HepG2 (cell line): ENCODE results near the gene ABHD2. TPM values are rescaled to one million over a fixed set of nuclear protein-coding genes. Genes with fewer than 3 reads are reported as not detected.

Experiments
- ATAC-seq: fragments of 200-7000 bp; cut with Tn5 transposase; 3 replicates; pipeline ENCODE4 v1.9.1; 2020; ENCODE audit warnings: mild to moderate bottlenecking, moderate library complexity
- BruUV-seq: library from RNA; stranded (reverse); fragments of 400-500 nt; replicated peaks from 2 replicates; lab custom pipeline; 2021; lab: Mats Ljungman, UMichigan
- CTCF ChIA-PET: fragments of 300-600 bp; formaldehyde crosslinking; extraction: SDS; loops from one replicate; lab custom pipeline; 2021; ENCODE audit warnings: low total read pairs, inconsistent platforms, low intra/inter-chr PET ratio; lab: Yijun Ruan, JAX
- POLR2A ChIA-PET: fragments of 350-600 bp; sonication (Branson Sonifier 250); formaldehyde crosslinking; loops from one replicate; lab custom pipeline; 2020; ENCODE audit warnings: antibody characterized with exemption, inconsistent platforms; lab: Yijun Ruan, JAX
- DNase-seq: peaks from one replicate; pipeline ENCODE4 v3.0.0-alpha.2; 2015; ENCODE audit warnings: low spot score
- FAIRE-seq: peaks from 3 replicates; lab custom pipeline; 2011; peaks lifted over from hg19 to GRCh38; lab: Jason Lieb, UNC
- H2AFZ ChIP-seq: one replicate; pipeline ENCODE4 v1.6.1; 2011; ENCODE audit warnings: low read length, inconsistent platforms
- H3K27ac ChIP-seq: fragments of 300-600 bp; 3 replicates; pipeline ENCODE4 v1.8.0; 2011; ENCODE audit warnings: mixed run types, mild to moderate bottlenecking, mixed read lengths, low read length, inconsistent platforms; ENCODE audit not compliant: insufficient read depth; ENCODE audit errors: extremely low read length
- H3K27me3 ChIP-seq, 2 experiments: fragments of 200-600 bp in 1 of 2; 2 replicates in 1 of 2; 3 replicates in 1 of 2; pipeline versions ENCODE4 v1.6.0 to v1.8.0; 2011; ENCODE audit warnings: low read length in 2 of 2, mild to moderate bottlenecking in 2 of 2, moderate library complexity in 2 of 2, inconsistent platforms in 1 of 2; ENCODE audit not compliant: insufficient read depth in 2 of 2, control insufficient read depth in 1 of 2
- H3K36me3 ChIP-seq, 2 experiments: fragments of 200-600 bp in 1 of 2; replicated peaks in 1 of 2; 2 replicates in 1 of 2; 3 replicates in 1 of 2; pipeline versions ENCODE4 v1.5.1 to v1.8.0; 2011; ENCODE audit warnings: low read length in 2 of 2, inconsistent platforms in 1 of 2; ENCODE audit not compliant: insufficient read depth in 2 of 2, control insufficient read depth in 1 of 2
- H3K4me1 ChIP-seq: 2 replicates; pipeline ENCODE4 v1.5.1; 2012; ENCODE audit warnings: low read length, inconsistent platforms; ENCODE audit not compliant: insufficient read depth
- H3K4me2 ChIP-seq: 2 replicates; pipeline ENCODE4 v1.6.0; 2011; ENCODE audit warnings: low read depth, low read length, inconsistent platforms
- H3K4me3 ChIP-seq, 3 experiments: fragments of 200-600 bp in 1 of 3; sonication (generic), shearing (Covaris generic) in 1 of 3; replicated peaks in 1 of 3; 2 replicates each; pipeline ENCODE4 v1.5.1; 2011 to 2016; ENCODE audit warnings: low read length in 3 of 3, inconsistent platforms in 2 of 3, low read depth in 2 of 3, mild to moderate bottlenecking in 2 of 3, control low read depth in 1 of 3, mixed read lengths in 1 of 3; ENCODE audit not compliant: insufficient read depth in 1 of 3
- H3K79me2 ChIP-seq: one replicate; pipeline ENCODE4 v1.6.1; 2011; ENCODE audit warnings: low read length, inconsistent platforms; ENCODE audit not compliant: insufficient read depth
- H3K9ac ChIP-seq: 2 replicates; pipeline ENCODE4 v1.6.0; 2011; ENCODE audit warnings: mild to moderate bottlenecking, low read depth, low read length, inconsistent platforms; ENCODE audit not compliant: insufficient read depth
- H3K9me3 ChIP-seq: 2 replicates; pipeline ENCODE4 v1.5.1; 2012; ENCODE audit warnings: mild to moderate bottlenecking, low read length
- H4K20me1 ChIP-seq: 2 replicates; pipeline ENCODE4 v1.6.0; 2011; ENCODE audit warnings: inconsistent platforms, mild to moderate bottlenecking, low read length, moderate library complexity; ENCODE audit not compliant: insufficient read depth
- CENPT ChIP-seq: sonication (generic); formaldehyde crosslinking; IDR thresholded peaks from 2 replicates; pipeline ENCODE4 v1.8.0; 2022; ENCODE audit warnings: low read depth, mild to moderate bottlenecking, moderate library complexity, missing genetic modification reagents
- DNMT3B ChIP-seq: conservative IDR thresholded peaks from 2 replicates; pipeline ENCODE4 v1.6.1; 2016; ENCODE audit warnings: missing biosample characterization, control low read depth
- GMEB2 ChIP-seq: IDR thresholded peaks from 2 replicates; pipeline ENCODE4 v1.6.1; 2016; ENCODE audit warnings: missing biosample characterization, missing genetic modification reagents, low read depth
- KLF12 ChIP-seq: sonication (generic); formaldehyde crosslinking; IDR thresholded peaks from 2 replicates; pipeline ENCODE4 v1.4.0; 2020; ENCODE audit warnings: missing genetic modification reagents, borderline replicate concordance
- MYC ChIP-seq: sonication (generic); formaldehyde crosslinking; IDR thresholded peaks from 2 replicates; pipeline ENCODE4 v1.9.0; 2021; ENCODE audit warnings: missing genetic modification reagents, borderline replicate concordance
- NRL ChIP-seq: sonication (generic); formaldehyde crosslinking; IDR thresholded peaks from 2 replicates; pipeline ENCODE4 v1.5.0; 2020; ENCODE audit warnings: missing genetic modification reagents, mild to moderate bottlenecking, moderate library complexity, borderline replicate concordance
- SMC3 ChIP-seq: IDR thresholded peaks from 2 replicates; pipeline ENCODE4 v1.6.1; 2011; ENCODE audit warnings: low read length, improper control_type of control experiment
- ZFP36 ChIP-seq: fragments of 150-350 bp; IDR thresholded peaks from 2 replicates; pipeline ENCODE4 v1.6.1; 2018; ENCODE audit warnings: borderline replicate concordance, low read length, low read depth; ENCODE audit not compliant: partially characterized antibody
- ZNF350 ChIP-seq: sonication (generic); formaldehyde crosslinking; IDR thresholded peaks from 2 replicates; pipeline ENCODE4 v1.4.0; 2020; ENCODE audit warnings: mild to moderate bottlenecking, low read depth, missing genetic modification reagents, borderline replicate concordance
- ZNF468 ChIP-seq: sonication (generic); formaldehyde crosslinking; IDR thresholded peaks from 2 replicates; pipeline ENCODE4 v1.8.0; 2022; ENCODE audit warnings: mild to moderate bottlenecking, moderate library complexity, missing genetic modification reagents
- ZNF607 ChIP-seq: sonication (generic); formaldehyde crosslinking; IDR thresholded peaks from 2 replicates; pipeline ENCODE4 v1.5.1; 2020; ENCODE audit warnings: missing genetic modification reagents, mild to moderate bottlenecking, borderline replicate concordance
- ZNF777 ChIP-seq: sonication (generic); formaldehyde crosslinking; IDR thresholded peaks from 2 replicates; pipeline ENCODE4 v1.4.0; 2020; ENCODE audit warnings: missing genetic modification reagents
- WGBS: methylation state at CpG from one replicate; pipeline ENCODE4 v1.1.6; 2017; ENCODE audit warnings: low lambda C conversion rate; 5-methylcytosine and 5-hydroxymethylcytosine counted together
- in situ Hi-C: cut with HindIII; loops from 2 replicates; pipeline ENCODE4 v1.10.0; 2017; ENCODE audit warnings: low pct_unique_long_range_greater_than_20kb; ENCODE audit not compliant: extremely low pct_ligation_motif_present
- intact Hi-C: fragments of 100-400 bp; cut with micrococcal nuclease; formaldehyde crosslinking; loops from one replicate; pipeline ENCODE4 v1.10.0; 2022; ENCODE audit not compliant: unreplicated experiment
- polyA plus RNA-seq, 8 experiments: library from polyadenylated mRNA; depleted of rRNA in 3 of 8; stranded (reverse) in 7 of 8; unstranded in 1 of 8; fragments of >200 nt; fragmentation: Illumina TruSeq in 4 of 8; extraction: Trizol in 4 of 8; gene quantifications; 2 replicates each; pipeline versions ENCODE4 v1.2.1 to v1.2.3, GENCODE V29; 2011 to 2016; ENCODE audit warnings: low read depth in 4 of 8, missing spikeins in 1 of 8, mixed read lengths in 1 of 8; ENCODE audit not compliant: insufficient read depth in 1 of 8
- total RNA-seq, 5 experiments: library from RNA; depleted of rRNA; stranded (reverse); fragments of >200 nt; fragmentation: Illumina TruSeq; extraction: Trizol; gene quantifications; 2 replicates each; pipeline ENCODE4 v1.2.3, GENCODE V29; 2016; ENCODE audit warnings: low read depth in 1 of 5
- TF ChIP-seq, protein P1 (sequence below): sonication (generic); formaldehyde crosslinking; IDR thresholded peaks from 2 replicates; pipeline ENCODE4 v1.5.0; 2020; ENCODE audit warnings: mild to moderate bottlenecking, missing genetic modification reagents, borderline replicate concordance
- TF ChIP-seq, protein P2 (sequence below): sonication (generic); formaldehyde crosslinking; IDR thresholded peaks from 2 replicates; pipeline ENCODE4 v1.4.0; 2020; ENCODE audit warnings: mild to moderate bottlenecking, low read depth, missing genetic modification reagents

The ABHD2 gene
- total and polyA plus RNA-seq, 2 of the 13 experiments (the other 11 are each of a cell fraction or from before 2014, with no cell fraction given) = 14.8 to 22.4 TPM

DNA sequence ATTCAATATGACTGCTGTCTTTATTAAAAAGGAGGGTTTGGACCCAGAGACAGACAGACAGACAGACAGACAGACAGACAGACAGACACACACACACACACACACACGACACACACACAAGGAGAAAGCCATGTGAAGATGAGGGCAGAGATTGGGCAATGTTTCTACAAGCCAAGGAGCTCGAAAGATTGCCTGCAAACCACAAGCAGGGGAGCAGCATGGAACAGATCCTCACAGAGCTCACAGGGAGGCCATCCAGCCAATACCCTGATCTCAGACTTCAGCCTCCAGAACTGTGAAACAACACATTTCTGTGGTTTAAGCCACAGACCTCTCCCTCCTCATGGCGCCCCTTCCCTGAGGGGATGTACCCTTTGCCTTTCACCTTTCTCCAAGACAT lies 35.8 kb upstream of the ABHD2 start:
- no peak for FAIRE-seq
- H3K79me2 ChIP-seq = no peaks in the 10 kb centered on the region
- ChIA-PET CTCF (no interaction called here), POLR2A (no interaction called here)
- no peak for DNase-seq
- ATAC-seq = no peak
- intact Hi-C loops = no loop called here
- in situ Hi-C loops = no loop called here
- H3K9me3 ChIP-seq = no peaks in the 10 kb centered on the region
- H3K27me3 ChIP-seq = no peaks in the 10 kb centered on the region; a peak in 1 of 5 replicates
- H3K9ac ChIP-seq = no peak overlapping the region
- H4K20me1 ChIP-seq = no peaks in the 10 kb centered on the region
- no peak overlapping the region for H2AFZ ChIP-seq
- TF ChIP-seq ZNF607 = no peak
- TF ChIP-seq ZFP36 = no peak
- no peak for TF ChIP-seq ZNF350 (CRISPR knock-in tag)
- TF ChIP-seq ZNF777 = no peak
- no peak for TF ChIP-seq CENPT (CRISPR knock-in tag)
- TF ChIP-seq, protein P1, sequence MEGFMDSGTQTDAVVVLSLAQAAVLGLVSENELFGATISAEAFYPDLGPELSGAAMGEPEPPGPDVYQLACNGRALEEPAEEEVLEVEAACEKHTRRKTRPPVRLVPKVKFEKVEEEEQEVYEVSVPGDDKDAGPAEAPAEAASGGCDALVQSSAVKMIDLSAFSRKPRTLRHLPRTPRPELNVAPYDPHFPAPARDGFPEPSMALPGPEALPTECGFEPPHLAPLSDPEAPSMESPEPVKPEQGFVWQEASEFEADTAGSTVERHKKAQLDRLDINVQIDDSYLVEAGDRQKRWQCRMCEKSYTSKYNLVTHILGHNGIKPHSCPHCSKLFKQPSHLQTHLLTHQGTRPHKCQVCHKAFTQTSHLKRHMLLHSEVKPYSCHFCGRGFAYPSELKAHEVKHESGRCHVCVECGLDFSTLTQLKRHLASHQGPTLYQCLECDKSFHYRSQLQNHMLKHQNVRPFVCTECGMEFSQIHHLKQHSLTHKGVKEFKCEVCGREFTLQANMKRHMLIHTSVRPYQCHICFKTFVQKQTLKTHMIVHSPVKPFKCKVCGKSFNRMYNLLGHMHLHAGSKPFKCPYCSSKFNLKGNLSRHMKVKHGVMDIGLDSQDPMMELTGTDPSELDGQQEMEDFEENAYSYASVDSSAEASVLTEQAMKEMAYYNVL = no peak
- TF ChIP-seq GMEB2 (CRISPR knock-in tag) = no peak
- no peak for TF ChIP-seq MYC (CRISPR knock-in tag)
- TF ChIP-seq, protein P2, sequence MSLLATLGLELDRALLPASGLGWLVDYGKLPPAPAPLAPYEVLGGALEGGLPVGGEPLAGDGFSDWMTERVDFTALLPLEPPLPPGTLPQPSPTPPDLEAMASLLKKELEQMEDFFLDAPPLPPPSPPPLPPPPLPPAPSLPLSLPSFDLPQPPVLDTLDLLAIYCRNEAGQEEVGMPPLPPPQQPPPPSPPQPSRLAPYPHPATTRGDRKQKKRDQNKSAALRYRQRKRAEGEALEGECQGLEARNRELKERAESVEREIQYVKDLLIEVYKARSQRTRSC (CRISPR knock-in tag) = no peak
- no peak for TF ChIP-seq NRL (CRISPR knock-in tag)
- no peak for TF ChIP-seq DNMT3B (CRISPR knock-in tag)
- no peak for TF ChIP-seq KLF12
- TF ChIP-seq SMC3 = no peak
- no peak for TF ChIP-seq ZNF468 (CRISPR knock-in tag)
- no TSS peak for BruUV-seq
- H3K36me3 ChIP-seq = no peaks in the 10 kb centered on the region
- no peak overlapping the region for H3K4me3 ChIP-seq
- 38% methylated on average over 3 of the region's 3 CpGs for WGBS
- H3K27ac ChIP-seq = no peak overlapping the region
- no peak overlapping the region for H3K4me2 ChIP-seq
- peaks cover 33% of the 10 kb centered on the region for H3K4me1 ChIP-seq
